NCI-H2196 treated with DMSO at 0.1 percent for 48 hours (cell line): ENCODE results near the gene TCF12.

Source experiments
- DNase-seq: peaks from one replicate; lab custom pipeline; 2025; ENCODE audit not compliant: unreplicated experiment; lab: John Stamatoyannopoulos, UW

Gene TCF12

DNA sequence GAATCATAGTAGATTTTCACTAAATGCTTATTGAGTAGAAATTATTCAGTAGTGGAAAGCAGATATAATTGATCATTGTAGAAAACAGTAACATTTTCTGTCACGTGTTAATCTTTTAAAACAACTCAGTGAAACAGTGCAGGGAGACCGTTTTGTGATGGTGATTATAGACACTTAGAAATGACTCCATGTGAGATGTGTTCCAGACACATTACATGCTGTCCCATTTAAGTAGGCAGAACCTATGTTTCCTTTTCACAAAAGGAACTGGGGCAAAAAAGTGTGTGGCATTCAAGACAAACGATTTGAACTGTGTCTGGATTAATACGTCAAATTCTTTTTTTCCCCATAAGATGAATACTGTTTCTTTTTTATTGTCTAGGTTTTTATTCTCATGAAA is 126.5 kb downstream of the TCF12 start:
- DNase-seq, result no peak

DNA sequence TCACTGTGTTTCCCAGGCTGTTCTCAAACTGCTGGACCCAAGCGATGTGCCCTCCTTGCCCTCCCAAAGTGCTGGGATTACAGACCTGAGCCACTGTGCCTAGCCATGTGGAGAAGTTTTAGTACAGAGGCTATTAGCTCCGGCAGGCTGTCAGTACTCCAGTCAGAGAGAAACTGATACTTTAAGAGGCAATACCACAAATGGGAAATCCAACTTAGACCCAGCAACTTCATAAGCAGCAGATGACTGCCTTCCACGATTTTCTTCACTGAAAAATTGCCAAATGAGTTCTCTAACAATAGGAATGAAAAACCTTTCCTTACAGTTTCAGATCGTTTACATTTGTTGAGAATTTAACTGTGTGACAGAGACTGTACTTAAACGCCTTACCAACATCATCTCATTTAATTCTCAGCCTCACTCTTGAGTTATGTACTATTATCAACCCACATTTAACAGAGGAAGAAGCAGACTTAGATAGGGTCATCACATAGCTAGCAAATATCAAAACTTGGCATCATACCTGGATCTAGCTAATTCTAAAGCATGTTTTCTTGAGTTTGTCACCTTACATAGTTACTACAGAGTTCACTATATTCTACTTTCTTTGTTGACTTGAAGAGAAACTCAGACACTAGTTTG is 127.4 kb downstream of the TCF12 start:
- no peak for DNase-seq

DNA sequence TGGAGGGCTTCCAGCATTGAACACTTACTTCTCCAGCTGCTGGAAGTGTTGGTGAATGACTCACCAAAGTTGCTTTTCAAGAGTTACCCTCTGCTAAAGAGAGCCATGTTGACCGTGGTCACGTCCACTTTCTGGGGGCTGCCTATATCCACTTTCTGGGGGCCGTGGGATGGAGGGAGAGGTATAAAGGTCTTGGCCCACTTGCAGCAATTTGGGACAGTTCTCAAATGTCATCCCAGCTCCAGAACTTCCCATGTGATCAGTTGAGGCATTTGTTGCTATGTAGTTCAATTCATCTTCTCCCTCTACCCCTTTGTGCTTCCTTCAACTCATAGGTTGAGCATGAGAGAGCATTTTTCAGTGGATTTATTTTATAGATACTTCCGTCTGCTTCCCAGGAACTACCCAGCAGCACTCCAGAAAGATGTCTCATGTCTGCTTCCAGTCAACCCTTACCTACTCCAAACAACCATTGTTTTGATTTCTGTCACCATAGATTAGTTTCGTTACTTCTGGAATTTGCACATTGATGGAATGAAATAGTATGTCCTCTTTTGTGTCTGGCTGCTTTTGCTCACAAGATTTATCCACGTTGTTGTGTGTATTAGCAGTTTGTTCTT is 130.6 kb downstream of the TCF12 start:
- no peak for DNase-seq

DNA sequence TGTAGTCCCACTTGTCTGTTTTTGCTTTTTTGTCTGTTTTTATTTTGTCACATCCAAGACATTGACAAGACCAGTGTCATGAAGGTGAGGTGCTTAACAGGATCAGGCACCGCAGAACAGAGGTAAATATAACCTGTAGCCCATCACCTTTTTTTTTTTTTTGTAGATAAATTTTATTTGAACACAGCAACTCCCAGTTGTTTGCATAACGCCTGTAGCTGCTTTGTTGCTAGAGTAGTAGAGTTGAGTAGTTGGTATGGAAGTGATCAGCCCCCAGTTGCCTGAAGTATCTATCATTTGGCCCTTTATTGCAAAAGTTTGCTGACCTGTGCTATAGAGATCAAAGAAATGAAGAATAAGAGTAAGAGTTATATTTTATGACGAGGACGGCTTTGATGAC is 135.0 kb downstream of the TCF12 start:
- DNase-seq, result no peak

DNA sequence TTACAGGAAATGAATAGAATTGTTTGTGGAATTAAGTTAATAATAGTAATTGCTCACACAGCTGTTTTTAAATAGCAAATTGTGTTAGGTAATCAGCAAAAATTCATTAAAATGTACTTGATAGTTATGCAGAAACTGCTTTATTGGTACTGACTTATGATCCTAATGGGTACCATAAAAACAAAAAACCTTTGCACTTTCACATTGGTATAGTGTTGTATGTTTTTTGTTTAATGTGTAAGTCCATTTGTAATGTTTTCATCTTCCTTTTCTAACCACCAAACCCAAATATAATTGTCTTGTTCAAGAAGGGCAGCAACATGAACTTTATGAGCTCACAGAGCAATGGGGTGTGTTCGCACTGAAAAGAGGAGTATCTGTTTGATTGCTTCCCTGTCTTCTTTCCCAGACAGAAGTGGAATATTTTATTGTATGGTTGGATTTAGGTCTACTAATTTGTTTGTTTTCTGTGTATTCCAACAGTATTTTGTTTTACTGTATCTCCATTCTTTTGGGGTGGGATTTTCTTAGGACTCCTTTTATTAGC is 135.8 kb downstream of the TCF12 start:
- DNase-seq, result no peak

DNA sequence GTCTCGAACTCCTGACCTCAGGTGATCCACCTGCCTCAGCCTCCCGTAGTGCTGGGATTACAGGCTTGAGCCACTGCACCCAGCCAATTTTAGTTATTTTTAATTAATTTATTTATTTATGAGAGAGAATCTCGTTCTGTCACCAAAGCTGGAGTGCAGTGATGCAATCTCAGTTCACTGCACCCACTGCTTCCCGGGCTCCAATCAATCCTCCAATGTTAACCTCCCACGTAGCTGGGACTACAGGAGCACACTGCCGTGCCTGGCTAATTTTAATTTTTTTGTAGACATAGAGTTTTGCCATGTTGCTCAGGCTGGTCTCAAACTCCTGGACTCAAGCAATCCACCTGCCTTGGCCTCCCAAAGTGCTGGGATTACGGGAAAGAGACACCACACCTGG is 137.9 kb downstream of the TCF12 start:
- no peak for DNase-seq

DNA sequence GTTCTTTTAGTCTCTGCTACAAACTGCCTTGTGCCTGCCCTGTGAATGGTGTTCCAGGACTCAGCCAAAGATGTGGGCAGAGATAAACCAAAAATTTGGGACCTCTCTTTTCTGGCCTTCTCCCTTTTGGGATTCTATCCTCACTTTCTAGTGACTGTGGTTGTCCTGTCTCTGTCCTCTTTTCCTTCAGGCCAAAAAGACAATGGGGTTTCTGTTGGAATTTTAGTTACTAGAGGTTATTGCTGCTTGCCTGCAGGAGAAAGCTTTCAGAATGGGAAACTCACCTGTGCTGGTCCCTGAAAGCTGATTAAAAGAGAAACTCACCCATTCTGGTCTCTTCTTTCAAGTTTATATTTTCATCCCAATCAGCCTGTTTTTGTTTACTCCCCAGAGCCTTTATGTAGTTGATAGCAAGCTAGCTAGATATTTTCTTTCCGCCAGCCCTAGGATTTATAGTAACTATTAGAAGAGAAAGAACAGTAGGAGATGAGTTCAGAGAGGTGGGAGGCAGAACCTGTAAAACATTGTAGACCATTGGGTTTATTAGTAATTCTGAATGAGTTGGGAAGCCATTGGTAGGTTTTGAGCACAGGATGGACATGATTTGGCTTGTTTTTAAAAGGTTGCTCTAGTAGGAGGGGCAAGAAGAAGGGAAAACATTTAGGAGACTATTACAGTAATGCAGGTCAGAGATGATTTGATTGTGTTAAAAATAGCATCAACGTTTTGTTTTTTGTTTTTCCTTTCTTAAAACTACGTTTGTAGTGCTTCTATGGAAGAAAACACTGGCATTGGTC is 138.9 kb downstream of the TCF12 start:
- DNase-seq, result no peak

DNA sequence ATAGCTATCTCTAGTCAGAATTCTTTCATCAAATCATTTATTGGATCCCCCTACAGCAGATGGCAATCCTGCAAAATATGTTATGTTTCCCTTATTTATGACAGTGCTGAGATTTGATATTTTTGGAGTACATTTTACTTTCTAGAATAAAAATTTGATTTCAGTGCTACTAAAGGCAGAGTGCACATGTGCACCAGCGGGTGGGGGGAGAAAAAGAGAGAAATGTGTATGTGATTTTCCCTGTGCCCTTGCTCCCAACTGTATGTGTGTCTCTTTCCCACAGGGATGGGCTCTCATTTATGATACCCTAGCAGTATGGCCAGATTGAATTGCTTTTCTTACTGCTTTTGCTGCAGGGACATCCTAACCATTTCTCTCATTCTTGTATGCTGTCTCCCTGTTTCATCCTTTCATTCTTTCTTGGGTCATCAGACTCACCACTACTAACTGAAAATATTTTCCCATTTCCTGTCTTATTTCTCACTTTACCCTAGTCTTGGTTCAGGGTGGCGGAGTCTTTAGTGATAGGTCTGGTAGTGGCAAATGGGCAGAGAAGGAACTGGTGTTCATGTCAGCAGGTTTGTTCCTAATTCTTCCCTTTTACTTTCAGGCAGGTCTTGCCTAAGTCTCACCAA is 140.7 kb downstream of the TCF12 start:
- no peak for DNase-seq

DNA sequence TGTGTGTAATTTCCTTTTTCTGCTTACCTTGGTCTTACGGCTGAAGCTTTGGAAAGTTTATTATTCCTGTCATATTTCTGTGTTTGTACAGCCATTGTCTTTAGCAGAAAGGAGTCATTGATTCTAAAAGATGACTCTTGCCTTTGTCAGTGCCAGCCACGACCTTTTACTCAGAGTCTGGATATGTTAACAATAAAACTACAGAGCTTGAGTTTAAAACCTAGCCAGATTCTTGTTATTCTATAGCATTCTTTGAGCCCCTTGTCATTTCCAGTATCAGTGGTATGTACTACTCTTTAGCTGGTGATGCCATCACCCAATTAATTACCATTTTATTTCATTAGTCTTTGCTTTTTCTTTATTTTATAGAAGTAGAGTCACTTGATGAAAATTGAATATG is 142.4 kb downstream of the TCF12 start:
- no peak for DNase-seq

DNA sequence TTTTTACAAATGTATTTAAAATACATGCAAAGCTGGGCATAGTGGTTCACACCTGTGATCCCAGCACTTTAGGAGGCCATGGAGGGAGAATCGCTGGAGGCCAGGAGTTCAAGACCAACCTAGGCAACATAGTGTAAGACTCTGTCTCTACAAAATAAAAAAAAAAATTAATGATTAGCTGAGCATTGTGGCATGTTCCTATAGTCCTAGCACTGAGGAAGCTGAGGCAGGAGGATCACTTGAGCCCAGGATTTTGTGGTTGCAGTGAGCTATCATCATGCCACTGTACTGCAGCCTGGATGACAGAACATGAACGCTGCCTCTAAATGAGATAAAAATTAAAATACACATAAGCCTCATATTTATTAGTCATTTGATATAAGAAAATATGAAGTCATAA is 142.8 kb downstream of the TCF12 start:
- DNase-seq, result no peak

DNA sequence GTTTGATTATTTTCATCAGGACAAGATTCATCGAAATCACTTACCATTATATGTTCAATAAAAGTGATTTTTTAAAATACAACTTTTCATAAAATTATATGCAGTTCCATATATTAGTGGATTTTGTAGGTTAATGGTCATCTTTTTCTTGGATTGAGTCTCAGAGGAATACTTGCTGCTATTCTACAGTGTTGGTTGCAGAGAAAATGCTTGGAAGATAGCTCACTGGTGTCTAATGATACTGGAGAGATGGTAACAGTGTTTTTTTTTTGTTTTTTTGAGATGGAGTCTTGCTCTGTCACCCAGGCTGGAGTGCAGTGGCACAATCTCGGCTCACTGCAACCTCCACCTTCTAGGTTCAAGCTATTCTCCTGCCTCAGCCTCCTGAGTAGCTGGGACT is 143.3 kb downstream of the TCF12 start:
- no peak for DNase-seq

DNA sequence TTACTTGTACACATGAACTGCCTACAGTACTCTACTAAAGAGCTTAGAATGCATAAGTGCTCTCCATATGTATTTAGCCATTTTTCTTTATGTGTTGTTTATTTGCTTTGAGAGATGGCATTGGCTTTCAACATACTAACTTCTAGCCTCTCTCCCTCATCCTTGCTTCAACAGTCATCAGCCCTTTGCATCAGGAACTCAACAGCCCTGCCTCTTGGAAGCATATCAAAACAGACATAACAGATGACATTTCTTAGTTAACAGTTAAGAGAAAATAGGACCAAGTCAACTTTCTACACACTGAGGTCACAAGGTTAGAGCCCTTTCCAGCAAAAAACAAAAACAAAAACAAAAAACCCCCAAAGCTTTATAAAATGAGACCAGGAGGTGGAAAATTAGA is 145.6 kb downstream of the TCF12 start:
- no peak for DNase-seq

DNA sequence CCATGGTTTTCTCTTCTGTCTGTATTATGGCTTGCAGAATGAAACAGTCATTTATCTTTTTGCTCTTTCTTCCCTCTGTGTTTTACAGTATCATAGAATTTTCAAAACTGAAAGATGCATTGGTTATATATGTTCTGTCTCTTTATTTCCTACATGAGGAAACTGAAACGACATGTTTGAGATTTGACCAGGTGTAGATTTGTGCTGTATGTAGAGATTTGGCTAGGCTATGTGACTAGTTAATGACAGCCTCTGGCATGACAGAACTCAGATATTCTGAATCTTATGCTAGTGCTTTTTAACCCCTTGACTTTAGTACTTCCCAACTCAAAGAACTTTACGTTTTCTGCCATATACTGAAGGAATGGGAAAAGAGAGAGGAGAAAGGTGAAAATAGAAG is 151.0 kb downstream of the TCF12 start:
- no peak for DNase-seq

DNA sequence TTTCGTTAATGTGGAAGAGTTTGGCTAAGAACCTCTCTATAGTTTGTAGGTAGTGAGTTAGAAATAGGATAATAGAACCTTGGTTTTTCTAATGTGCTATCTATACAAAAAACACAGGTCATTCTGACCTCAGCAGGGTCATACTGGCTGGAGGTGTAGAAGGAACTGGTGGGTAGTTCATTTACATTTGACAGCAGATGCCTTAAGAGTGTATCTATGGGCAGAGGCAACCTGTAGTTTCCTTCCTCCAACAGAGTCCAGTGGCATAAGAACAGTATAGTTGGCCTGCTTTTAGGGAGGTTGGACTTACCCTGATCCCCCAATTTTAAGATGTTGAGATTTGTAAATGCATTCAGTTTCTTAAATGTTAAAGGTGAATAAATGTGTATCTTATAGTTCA is 152.2 kb downstream of the TCF12 start:
- no peak for DNase-seq

DNA sequence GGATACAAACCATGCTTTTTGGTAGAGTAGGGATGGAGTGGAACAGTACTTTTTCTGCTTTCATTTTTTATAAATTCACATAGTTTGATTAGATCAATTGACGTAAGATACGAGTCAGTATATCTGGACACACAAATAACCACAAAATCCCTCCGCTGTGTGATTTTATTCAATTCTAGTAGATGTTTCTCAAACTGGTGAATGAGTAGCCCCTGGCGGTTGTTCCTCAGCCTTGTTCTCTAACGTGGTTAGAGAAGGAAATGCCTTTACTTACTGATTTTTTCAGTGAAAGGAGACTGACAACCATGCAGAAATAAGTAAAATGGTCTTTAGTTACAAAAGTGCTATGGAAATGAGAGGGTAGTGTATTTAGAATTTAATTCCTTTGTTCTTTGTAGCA is 161.0 kb downstream of the TCF12 start:
- DNase-seq, result no peak

DNA sequence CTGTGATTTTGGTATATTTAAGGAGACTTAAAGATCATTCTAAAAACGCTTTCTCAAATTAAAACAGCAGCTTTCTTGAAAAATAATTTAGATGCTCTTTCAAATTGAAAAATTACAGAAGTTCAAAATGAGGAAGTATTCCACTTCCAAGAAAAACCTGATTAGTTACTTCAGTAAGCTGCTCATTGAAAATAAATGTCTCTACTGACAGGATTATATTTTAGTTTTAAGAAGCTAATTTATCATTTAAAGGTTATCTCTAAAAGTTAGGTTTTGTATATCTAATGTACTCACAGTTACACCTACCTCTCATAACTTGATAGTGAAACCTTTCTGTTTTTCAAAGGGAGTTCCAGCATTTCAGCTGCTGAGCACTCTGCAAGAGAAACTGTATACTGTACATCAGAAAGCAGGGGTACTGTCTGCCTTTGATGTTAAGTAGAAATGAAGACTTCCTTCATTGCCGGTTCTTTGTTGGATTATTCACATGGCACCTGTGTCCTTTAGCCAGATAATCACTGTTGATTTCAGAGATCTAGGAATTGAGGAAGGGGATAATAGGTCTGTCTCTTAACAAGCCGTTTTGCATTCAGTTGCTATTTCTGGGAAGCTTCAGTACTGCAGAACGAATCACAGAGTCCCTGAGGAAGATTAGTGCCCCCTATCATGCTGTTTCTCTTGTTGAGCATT is 161.6 kb downstream of the TCF12 start:
- DNase-seq, result no peak

DNA sequence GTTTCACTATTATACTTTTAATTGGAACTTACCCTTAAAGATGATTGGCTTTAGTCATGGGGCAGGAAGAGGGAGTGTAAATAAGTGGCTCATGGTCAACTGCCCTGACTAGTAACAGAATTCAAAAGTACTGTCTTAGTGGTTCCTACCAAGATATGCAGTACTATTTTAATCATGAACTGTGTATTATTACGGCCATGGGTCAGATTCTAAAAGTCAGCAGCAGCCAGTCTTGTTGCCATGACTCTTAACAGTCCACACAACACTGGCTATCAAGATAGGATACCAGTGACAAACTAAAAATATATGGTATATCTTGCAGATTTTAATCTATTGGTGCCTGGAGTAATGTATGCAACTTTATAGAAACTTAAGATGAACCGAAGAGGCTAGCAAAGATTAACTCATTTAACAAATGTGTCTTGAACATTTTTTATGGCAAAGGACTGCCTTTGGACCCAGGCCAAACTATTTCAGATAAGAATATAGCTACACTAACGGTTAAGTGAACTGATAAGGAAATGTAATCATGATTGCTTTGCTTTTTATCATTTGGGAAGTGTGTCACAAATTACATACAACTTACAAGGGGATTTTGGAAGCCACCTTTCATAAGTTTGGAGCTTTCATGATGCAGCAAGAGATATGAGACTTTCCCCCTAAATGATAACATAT is 163.7 kb downstream of the TCF12 start:
- no peak for DNase-seq

DNA sequence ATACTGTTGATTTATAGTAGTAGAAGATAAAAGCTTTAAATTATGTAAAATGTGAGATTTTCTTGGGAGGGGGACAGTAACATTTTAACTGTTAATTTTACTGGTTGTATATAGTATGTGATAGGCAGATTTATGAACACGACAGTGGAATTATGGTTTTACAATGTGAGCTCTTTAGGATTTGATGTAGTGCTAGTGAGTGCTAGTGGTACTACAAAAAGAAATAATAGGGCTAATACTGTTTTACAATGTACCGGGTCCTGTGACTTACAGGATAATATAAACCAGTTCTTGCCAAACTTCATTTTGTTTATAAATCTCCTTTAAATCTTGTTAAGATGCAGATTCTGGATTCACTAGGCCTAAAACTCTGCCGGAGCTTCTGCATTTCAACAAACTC is 165.7 kb downstream of the TCF12 start:
- no peak for DNase-seq

DNA sequence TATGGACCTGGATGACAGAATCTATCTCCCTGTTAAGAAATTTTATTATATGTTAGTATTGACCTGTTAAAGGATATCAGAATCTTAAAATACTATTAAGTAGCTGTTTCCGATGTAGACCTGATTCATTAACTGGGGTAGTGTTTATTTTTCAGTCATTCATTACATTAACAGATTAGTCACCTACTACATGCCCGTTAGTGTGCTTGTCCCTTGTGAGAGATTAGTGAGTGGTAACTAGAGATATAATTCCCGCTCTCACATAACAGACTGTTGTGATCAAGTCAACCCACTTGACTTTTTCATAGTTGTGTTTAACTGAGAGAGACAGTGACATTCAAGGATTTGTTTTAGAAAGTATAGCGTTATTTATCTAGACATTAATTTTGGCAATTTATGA is 166.8 kb downstream of the TCF12 start:
- no peak for DNase-seq

DNA sequence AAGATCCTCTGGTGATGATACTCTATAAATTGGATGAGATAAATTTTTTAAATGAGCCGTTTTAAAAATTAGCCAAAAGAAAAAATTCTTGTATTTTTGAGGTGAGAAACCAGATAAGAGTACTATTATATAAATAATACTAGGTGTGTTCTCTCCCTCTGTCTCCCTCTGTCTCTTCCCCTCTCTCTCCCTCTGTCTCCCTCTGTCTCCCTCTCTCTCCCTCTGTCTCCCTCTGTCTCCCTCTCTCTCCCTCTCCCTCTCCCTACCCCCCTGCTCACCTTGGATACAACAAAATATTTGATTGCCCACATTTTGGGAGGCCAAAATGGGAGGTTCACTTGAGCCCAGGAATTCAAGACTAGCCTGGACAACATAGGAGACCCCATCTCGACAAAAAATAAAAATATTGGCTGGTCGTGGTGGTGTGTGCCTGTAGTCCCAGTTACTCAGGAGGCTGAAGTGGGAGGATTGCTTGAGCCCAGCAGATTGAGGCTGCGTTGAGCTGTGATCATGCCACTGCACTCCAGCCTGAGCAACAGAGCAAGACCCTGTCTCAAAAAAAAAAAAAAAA is 168.5 kb downstream of the TCF12 start:
- no peak for DNase-seq
